ENCODE measurements around the gene ZKSCAN4.

GRCh38 chr6:28211840-28212509 lies 40.1 kb downstream of the ZKSCAN4 start:
- no peak for TF ChIP-seq CTCF (IDR thresholded peaks at IDR 0.05)
- no peak for TF ChIP-seq MAFK (IDR thresholded peaks at IDR 0.05; ENCODE audit: partially characterized antibody)
